ENCODE results near the gene SRRM4. TPM values are rescaled to one million over a fixed set of nuclear protein-coding genes. Genes with fewer than 3 reads are reported as not detected.

The SRRM4 gene
- total RNA-seq, 4 donors from 2014 or later: 0.04 to 0.05 TPM; not detected in 2

DNA sequence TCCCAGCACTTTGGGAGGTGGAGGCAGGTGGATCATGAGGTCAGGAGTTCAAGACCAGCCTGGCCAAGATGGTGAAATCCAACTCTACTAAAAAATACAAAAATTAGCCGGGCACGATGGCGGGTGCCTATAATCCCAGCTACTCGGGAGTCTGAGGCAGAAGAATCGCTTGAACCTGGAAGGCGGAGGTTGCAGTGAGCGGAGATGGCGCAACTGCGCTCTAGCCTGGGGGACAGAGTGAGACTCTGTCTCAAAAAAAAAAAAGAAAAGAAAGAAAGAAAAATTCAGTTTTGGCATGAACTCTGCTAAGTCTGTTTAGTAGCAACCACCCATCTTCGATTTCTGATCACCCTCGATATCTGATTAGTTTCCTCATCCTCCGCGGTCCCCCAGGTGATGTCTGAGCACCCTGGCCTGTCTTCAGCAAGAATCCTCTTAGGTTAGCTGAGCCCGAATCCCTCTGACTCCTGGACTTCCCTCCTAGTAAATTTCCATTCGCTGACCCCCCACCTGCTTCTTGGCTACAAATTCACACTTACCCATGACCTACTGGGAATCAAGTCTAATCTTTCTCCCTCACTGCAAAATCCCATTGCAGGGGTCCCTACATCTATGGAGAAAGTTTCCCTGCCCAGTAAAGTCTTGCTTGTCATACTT, 196.5 kb downstream of the SRRM4 start:
- DNase-seq: no peak
- no peaks in the 10 kb centered on the region for H3K9me3 ChIP-seq
- ATAC-seq: no peak
- in situ Hi-C loops (cut with MboI; ENCODE audit: low sequenced_read_pairs in 4 of 4) (no loop called here), intact Hi-C loops (cut with DNase I; ENCODE audit: low total_unique reads) (loop anchor here (1.0 to 10.0 kb wide), 4 partner anchors 20 to 1043 kb away; partner anchors contain the start of genes PEBP1, SUDS3 and TAOK3)
- peaks cover 31 to 32% of the 10 kb centered on the region in 2 donors for H3K4me1 ChIP-seq
- TF ChIP-seq POLR2A (IDR thresholded peaks at IDR 0.05): no peak
- TF ChIP-seq, protein P1, sequence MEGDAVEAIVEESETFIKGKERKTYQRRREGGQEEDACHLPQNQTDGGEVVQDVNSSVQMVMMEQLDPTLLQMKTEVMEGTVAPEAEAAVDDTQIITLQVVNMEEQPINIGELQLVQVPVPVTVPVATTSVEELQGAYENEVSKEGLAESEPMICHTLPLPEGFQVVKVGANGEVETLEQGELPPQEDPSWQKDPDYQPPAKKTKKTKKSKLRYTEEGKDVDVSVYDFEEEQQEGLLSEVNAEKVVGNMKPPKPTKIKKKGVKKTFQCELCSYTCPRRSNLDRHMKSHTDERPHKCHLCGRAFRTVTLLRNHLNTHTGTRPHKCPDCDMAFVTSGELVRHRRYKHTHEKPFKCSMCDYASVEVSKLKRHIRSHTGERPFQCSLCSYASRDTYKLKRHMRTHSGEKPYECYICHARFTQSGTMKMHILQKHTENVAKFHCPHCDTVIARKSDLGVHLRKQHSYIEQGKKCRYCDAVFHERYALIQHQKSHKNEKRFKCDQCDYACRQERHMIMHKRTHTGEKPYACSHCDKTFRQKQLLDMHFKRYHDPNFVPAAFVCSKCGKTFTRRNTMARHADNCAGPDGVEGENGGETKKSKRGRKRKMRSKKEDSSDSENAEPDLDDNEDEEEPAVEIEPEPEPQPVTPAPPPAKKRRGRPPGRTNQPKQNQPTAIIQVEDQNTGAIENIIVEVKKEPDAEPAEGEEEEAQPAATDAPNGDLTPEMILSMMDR (IDR thresholded peaks at IDR 0.05 in 4 of 5, conservative IDR thresholded peaks at IDR 0.05 in 1 of 5): no peak
- peak overlapping the region in 3 of 4 donors; percentile 7 to 95 (median 11) for H3K4me3 ChIP-seq
- H3K36me3 ChIP-seq: peaks cover 0 to 2% of the 10 kb centered on the region in 2 donors
- H3K27me3 ChIP-seq: no peaks in the 10 kb centered on the region
- peak overlapping the region; percentile 97 to 100 (median 98) for H3K27ac ChIP-seq

DNA sequence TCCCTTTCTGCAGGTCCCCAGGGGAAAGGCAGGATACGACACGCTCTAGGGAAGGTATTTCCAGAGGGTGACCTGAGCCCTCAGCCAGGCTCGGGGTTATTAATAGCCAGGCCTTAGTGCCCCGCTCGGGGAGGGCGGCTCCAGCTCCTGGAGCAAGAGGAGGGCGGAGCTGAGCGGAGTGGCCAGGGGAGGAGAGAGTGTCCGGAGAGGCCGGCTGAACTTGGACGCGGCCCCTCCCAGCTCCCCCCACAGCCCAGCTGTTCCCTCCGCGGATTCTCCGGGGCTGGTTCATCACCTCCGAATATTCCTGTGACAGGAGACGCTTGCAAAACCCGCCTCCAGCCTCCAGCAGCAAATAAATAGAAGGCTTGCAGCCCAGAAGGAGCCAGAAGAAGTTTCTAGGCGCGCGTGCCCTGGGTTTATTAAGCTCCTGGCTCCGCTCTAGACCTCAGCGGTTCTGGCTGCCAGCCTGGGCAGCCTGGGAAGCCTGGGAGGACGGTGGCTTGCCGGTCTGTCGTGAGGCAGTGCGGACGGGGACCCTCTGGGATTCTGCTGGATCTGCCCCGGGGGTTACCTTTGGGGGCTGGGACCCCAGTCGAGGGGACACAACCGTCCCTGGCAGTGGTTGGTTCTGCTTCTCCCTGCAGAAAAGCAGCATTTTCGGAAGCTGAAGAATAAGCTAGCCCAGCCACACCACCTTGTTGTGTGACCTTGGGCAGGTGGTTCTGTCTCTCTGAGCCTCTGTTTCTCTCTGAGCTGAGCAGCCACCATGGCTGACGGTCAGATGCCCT, 197.4 kb downstream of the SRRM4 start, which contains the start of gene HSPB8:
Gene HSPB8, plus strand, starts transcription at position 388 of the 791 bp plus-strand sequence. Its CDS starts 382 bp downstream, at position 770.
- ATAC-seq: peak; percentile 59 to 64
- no peaks in the 10 kb centered on the region for H3K27me3 ChIP-seq
- peak within 1 kb of the TSS; percentile 74 to 95 (median 93) for H3K4me3 ChIP-seq
- H3K9me3 ChIP-seq: no peaks in the 10 kb centered on the region
- H3K4me1 ChIP-seq: peaks cover 33 to 39% of the 10 kb centered on the region in 2 donors
- intact Hi-C loops (cut with DNase I; ENCODE audit: low total_unique reads): loop anchor here (1.0 to 10.0 kb wide), 4 partner anchors 20 to 1044 kb away; partner anchors contain the start of genes PEBP1, SUDS3 and TAOK3
- peaks cover 0 to 2% of the 10 kb centered on the region in 2 donors for H3K36me3 ChIP-seq
- H3K27ac ChIP-seq: peak within 1 kb of the TSS; percentile 98 to 100 (median 100)
- in situ Hi-C loops (cut with MboI; ENCODE audit: low sequenced_read_pairs in 4 of 4): no loop called here
- DNase-seq: peak; percentile 97 to 99
- TF ChIP-seq, protein P1 (IDR thresholded peaks at IDR 0.05 in 4 of 5, conservative IDR thresholded peaks at IDR 0.05 in 1 of 5): peak in 2 of 5 experiments; percentile 20 to 35
- TF ChIP-seq POLR2A (IDR thresholded peaks at IDR 0.05): peak; percentile 98 to 99

DNA sequence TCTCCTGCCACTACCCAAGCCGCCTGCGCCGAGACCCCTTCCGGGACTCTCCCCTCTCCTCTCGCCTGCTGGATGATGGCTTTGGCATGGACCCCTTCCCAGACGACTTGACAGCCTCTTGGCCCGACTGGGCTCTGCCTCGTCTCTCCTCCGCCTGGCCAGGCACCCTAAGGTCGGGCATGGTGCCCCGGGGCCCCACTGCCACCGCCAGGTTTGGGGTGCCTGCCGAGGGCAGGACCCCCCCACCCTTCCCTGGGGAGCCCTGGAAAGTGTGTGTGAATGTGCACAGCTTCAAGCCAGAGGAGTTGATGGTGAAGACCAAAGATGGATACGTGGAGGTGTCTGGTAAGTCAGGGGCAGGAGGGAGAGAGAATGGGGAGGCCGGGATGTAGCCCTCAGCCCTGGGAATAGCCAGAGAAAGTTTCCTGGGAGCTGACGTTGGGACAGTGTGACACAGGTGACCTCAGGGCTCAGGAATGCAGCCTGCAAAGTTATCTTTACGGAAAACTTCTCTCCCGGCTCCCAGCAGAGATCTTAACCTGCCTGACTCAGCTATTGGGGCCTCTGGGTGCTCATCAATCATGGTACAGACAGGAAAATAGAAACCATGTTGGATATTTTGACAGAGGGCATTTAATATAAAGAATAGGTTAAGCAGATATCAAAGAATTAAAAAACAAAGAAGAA, 198.1 kb downstream of the SRRM4 start:
- H3K4me3 ChIP-seq: peak overlapping the region; percentile 74 to 95 (median 93)
- in situ Hi-C loops (cut with MboI; ENCODE audit: low sequenced_read_pairs in 4 of 4) (no loop called here), intact Hi-C loops (cut with DNase I; ENCODE audit: low total_unique reads) (loop anchor here (2.0 to 10.0 kb wide), 5 partner anchors 29 to 1647 kb away; partner anchors contain the start of genes PEBP1, SUDS3 and TAOK3)
- no peaks in the 10 kb centered on the region for H3K9me3 ChIP-seq
- H3K27ac ChIP-seq: peak overlapping the region; percentile 98 to 100 (median 100)
- H3K4me1 ChIP-seq: peaks cover 34 to 46% of the 10 kb centered on the region in 2 donors
- H3K36me3 ChIP-seq: peaks cover 0 to 2% of the 10 kb centered on the region in 2 donors
- TF ChIP-seq, protein P1 (IDR thresholded peaks at IDR 0.05 in 4 of 5, conservative IDR thresholded peaks at IDR 0.05 in 1 of 5): no peak
- peak in 1 of 2 donors; percentile 26 for TF ChIP-seq POLR2A (IDR thresholded peaks at IDR 0.05)
- DNase-seq (peak; percentile 68 to 74), ATAC-seq (peak; percentile 11 to 13)
- no peaks in the 10 kb centered on the region for H3K27me3 ChIP-seq

DNA sequence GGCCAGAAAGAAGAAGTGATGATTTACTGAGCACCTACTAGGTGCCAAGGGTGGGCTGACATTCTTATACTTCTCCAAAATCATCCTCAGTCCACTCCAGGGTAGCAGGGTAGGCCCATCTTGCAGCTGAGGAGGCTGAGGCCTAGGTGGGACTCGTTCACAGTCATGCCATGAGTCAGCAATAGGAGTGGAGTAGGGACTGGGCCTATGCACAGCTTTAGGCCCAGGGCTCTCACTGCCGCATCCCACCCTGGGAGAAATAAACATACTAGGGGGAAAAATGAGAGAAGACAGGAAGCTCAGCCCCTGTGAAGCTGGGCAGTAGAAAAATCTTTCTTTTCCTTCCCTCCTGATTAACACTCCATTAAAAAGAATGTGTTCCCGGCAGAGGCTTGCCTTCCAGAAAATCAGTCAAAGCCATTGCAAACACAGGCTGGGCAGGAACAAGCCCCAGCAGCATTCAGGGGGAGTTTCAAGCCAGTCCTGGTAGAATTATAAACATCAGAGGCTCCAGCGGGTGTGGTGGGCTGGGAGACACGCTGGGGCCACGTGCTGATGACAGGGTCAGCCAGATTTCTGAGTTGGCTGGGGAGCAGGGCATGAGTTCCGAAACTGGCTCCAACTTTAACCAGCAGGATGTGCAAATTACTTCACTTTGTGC, 199.2 kb downstream of the SRRM4 start:
- Histone ChIP-seq H3K9me3 (no peaks in the 10 kb centered on the region), H3K27ac (peak overlapping the region; percentile 98 to 100 (median 100)), H3K4me1 (peaks cover 40 to 55% of the 10 kb centered on the region in 2 donors), H3K36me3 (peaks cover 0 to 2% of the 10 kb centered on the region in 2 donors), H3K27me3 (no peaks in the 10 kb centered on the region), H3K4me3 (peak overlapping the region; percentile 74 to 95 (median 93))
- DNase-seq (peak; percentile 78 to 80), ATAC-seq (peak; percentile 8 to 18)
- peak; percentile 63 to 69 for TF ChIP-seq POLR2A (IDR thresholded peaks at IDR 0.05)
- TF ChIP-seq, protein P1 (IDR thresholded peaks at IDR 0.05 in 4 of 5, conservative IDR thresholded peaks at IDR 0.05 in 1 of 5): no peak
- in situ Hi-C loops (cut with MboI; ENCODE audit: low sequenced_read_pairs in 4 of 4): no loop called here
- intact Hi-C loops (cut with DNase I; ENCODE audit: low total_unique reads): loop anchor here (2.0 to 5.0 kb wide), 2 partner anchors 28 to 1648 kb away; no protein-coding TSS in a partner anchor
